ENCODE data around the gene UBA52. TPM values are rescaled to one million over a fixed set of nuclear protein-coding genes. Genes with fewer than 3 reads are reported as not detected.

Gene UBA52
- total and polyA plus RNA-seq, 2 of the 13 experiments (the other 11 are each of a cell fraction or from before 2014, with no cell fraction given): 959 to 1,782 TPM

- no peak; the same call in 1 of the 2 replicates for TF ChIP-seq ZBTB2 (CRISPR knock-in tag; IDR thresholded peaks at IDR 0.05; ENCODE audit: low read depth)
- TF ChIP-seq ZNF558 (CRISPR knock-in tag; IDR thresholded peaks at IDR 0.05; ENCODE audit: borderline replicate concordance): peak; percentile 92; the same call in 1 of the 2 replicates
- no peak; the same call in 1 of the 2 replicates for TF ChIP-seq ZSCAN20 (CRISPR knock-in tag; IDR thresholded peaks at IDR 0.05; ENCODE audit: borderline replicate concordance)
- TF ChIP-seq MTF2 (CRISPR knock-in tag; IDR thresholded peaks at IDR 0.05; ENCODE audit: borderline replicate concordance): no peak
- TF ChIP-seq FOSL1 (CRISPR knock-in tag; IDR thresholded peaks at IDR 0.05; ENCODE audit: borderline replicate concordance): peak; percentile 42; the same call in 1 of the 2 replicates
- TF ChIP-seq ZNF143 (CRISPR knock-in tag; IDR thresholded peaks at IDR 0.05): peak; percentile 29; the same call in 1 of the 2 replicates
- TF ChIP-seq ZNF597 (CRISPR knock-in tag; IDR thresholded peaks at IDR 0.05): no peak
- TF ChIP-seq ZNF776 (CRISPR knock-in tag; IDR thresholded peaks at IDR 0.05): peak; percentile 77
- peak; percentile 21; the same call in 1 of the 2 replicates for TF ChIP-seq NFATC3 (CRISPR knock-in tag; IDR thresholded peaks at IDR 0.05)
- no peak for TF ChIP-seq MBD4 (IDR thresholded peaks at IDR 0.05; ENCODE audit: borderline replicate concordance, low read length)
- no peak for TF ChIP-seq CREM (IDR thresholded peaks at IDR 0.05)
- TF ChIP-seq CREM (CRISPR knock-in tag; IDR thresholded peaks at IDR 0.05): no peak
- peak; percentile 50; the same call in 1 of the 2 replicates for TF ChIP-seq ZNF780A (CRISPR knock-in tag; IDR thresholded peaks at IDR 0.05)
- peak; percentile 94 for TF ChIP-seq FOXC1 (CRISPR knock-in tag; IDR thresholded peaks at IDR 0.05; ENCODE audit: borderline replicate concordance)
- TF ChIP-seq MLLT10 (CRISPR knock-in tag; IDR thresholded peaks at IDR 0.05): no peak
- peak; percentile 84 for TF ChIP-seq GLI4 (CRISPR knock-in tag; IDR thresholded peaks at IDR 0.05; ENCODE audit: borderline replicate concordance)
- peak; percentile 78; the same call in 1 of the 2 replicates for TF ChIP-seq CBX5 (CRISPR knock-in tag; IDR thresholded peaks at IDR 0.05; ENCODE audit: borderline replicate concordance)
- TF ChIP-seq FOXA1 (IDR thresholded peaks at IDR 0.05): no peak
- 0 out of 2 replicates have a peak, but pooled peaks have one; percentile 44 for TF ChIP-seq FOXA1 (CRISPR knock-in tag; IDR thresholded peaks at IDR 0.05)
- peak; percentile 68 for TF ChIP-seq BRF2 (CRISPR knock-in tag; IDR thresholded peaks at IDR 0.05)
- no peak for TF ChIP-seq TP53 (CRISPR knock-in tag; conservative IDR thresholded peaks at IDR 0.05)
- TF ChIP-seq ZNF275 (CRISPR knock-in tag; IDR thresholded peaks at IDR 0.05; ENCODE audit: borderline replicate concordance): peak; percentile 50; the same call in 1 of the 2 replicates
These were observed 18.0 kb downstream of the UBA52 start (continued) for GRCh38 chr19:18589380-18590272.
